ENCODE data around the gene ADTRP. TPM values are rescaled to one million over a fixed set of nuclear protein-coding genes. Genes with fewer than 3 reads are reported as not detected.
"Not testable (repeated sequence)": the region's sequence is repeated elsewhere in the genome, so short reads cannot be mapped to it uniquely, and the experiment has no call there.

Gene ADTRP
- polyA plus RNA-seq, 3 donors, result 0.81 to 1.7 (median 1.1) TPM

GRCh38 chr6:11711984-11712711 is 66.5 kb downstream of the ADTRP start:
- no peak for DNase-seq (ENCODE audit: extremely low read depth in 1 of 11, low read depth in 9 of 11, low spot score in 4 of 11)

GRCh38 chr6:11711003-11711983 is 67.3 kb downstream of the ADTRP start:
- no peak for DNase-seq (ENCODE audit: extremely low read depth in 1 of 11, low read depth in 9 of 11, low spot score in 4 of 11)

GRCh38 chr6:11710311-11710761 is 68.3 kb downstream of the ADTRP start:
- DNase-seq (ENCODE audit: extremely low read depth in 1 of 11, low read depth in 9 of 11, low spot score in 4 of 11), result peak in 3 of 11 donors; percentile 13 to 37 (median 34)

- DNase-seq (ENCODE audit: extremely low read depth in 1 of 11, low read depth in 9 of 11, low spot score in 4 of 11), result no peak
These were observed 72.4 kb downstream of the ADTRP start for GRCh38 chr6:11706171-11706570.

GRCh38 chr6:11705483-11705882 is 73.1 kb downstream of the ADTRP start:
- no peak for DNase-seq (ENCODE audit: extremely low read depth in 1 of 11, low read depth in 9 of 11, low spot score in 4 of 11)

GRCh38 chr6:11705069-11705468 is 73.5 kb downstream of the ADTRP start:
- no peak for DNase-seq (ENCODE audit: extremely low read depth in 1 of 11, low read depth in 9 of 11, low spot score in 4 of 11)

GRCh38 chr6:11703725-11704124 is 74.9 kb downstream of the ADTRP start:
- DNase-seq (ENCODE audit: extremely low read depth in 1 of 11, low read depth in 9 of 11, low spot score in 4 of 11), result no peak

- no peak for DNase-seq (ENCODE audit: extremely low read depth in 1 of 11, low read depth in 9 of 11, low spot score in 4 of 11)
These were observed 76.0 kb downstream of the ADTRP start for GRCh38 chr6:11702500-11703130.

- DNase-seq (ENCODE audit: extremely low read depth in 1 of 11, low read depth in 9 of 11, low spot score in 4 of 11), result no peak
These were observed 76.5 kb downstream of the ADTRP start for GRCh38 chr6:11702089-11702488.

GRCh38 chr6:11701573-11701972 is 77.0 kb downstream of the ADTRP start:
- no peak for DNase-seq (ENCODE audit: extremely low read depth in 1 of 11, low read depth in 9 of 11, low spot score in 4 of 11)

GRCh38 chr6:11700118-11700718 is 78.4 kb downstream of the ADTRP start:
- DNase-seq (ENCODE audit: extremely low read depth in 1 of 11, low read depth in 9 of 11, low spot score in 4 of 11), result peak in 5 of 11 donors; percentile 23 to 50 (median 37)

- no peak for DNase-seq (ENCODE audit: extremely low read depth in 1 of 11, low read depth in 9 of 11, low spot score in 4 of 11)
These were observed 79.0 kb downstream of the ADTRP start for GRCh38 chr6:11699576-11699975.

GRCh38 chr6:11692451-11693376 is 85.9 kb downstream of the ADTRP start:
- no peak for DNase-seq (ENCODE audit: extremely low read depth in 1 of 11, low read depth in 9 of 11, low spot score in 4 of 11)

GRCh38 chr6:11689847-11690246 is 88.8 kb downstream of the ADTRP start:
- no peak for DNase-seq (ENCODE audit: extremely low read depth in 1 of 11, low read depth in 9 of 11, low spot score in 4 of 11)

- not testable (repeated sequence) for DNase-seq (ENCODE audit: extremely low read depth in 1 of 11, low read depth in 9 of 11, low spot score in 4 of 11)
These were observed 89.2 kb downstream of the ADTRP start for GRCh38 chr6:11689400-11689799.

- peak in 1 of 11 donors; percentile 16 for DNase-seq (ENCODE audit: extremely low read depth in 1 of 11, low read depth in 9 of 11, low spot score in 4 of 11)
These were observed 90.2 kb downstream of the ADTRP start for GRCh38 chr6:11688425-11688709.

- DNase-seq (ENCODE audit: extremely low read depth in 1 of 11, low read depth in 9 of 11, low spot score in 4 of 11), result no peak
These were observed 93.0 kb downstream of the ADTRP start for GRCh38 chr6:11685481-11686093.

GRCh38 chr6:11684901-11685480 is 93.6 kb downstream of the ADTRP start:
- DNase-seq (ENCODE audit: extremely low read depth in 1 of 11, low read depth in 9 of 11, low spot score in 4 of 11), result no peak

Data from renal cortex interstitium (tissue), 11 donors.